Erythroblast (primary cell): ENCODE measurements around the gene MLN.

Source experiments
- GATA1 ChIP-seq: IDR thresholded peaks from 2 replicates; pipeline ENCODE4 v1.6.1; 2011; ENCODE audit warnings: low read depth, mild to moderate bottlenecking, control low read depth, low read length, moderate library complexity
- POLR2A ChIP-seq: IDR thresholded peaks from 2 replicates; pipeline ENCODE4 v1.6.1; 2011; ENCODE audit warnings: mild to moderate bottlenecking, low read length

DNA sequence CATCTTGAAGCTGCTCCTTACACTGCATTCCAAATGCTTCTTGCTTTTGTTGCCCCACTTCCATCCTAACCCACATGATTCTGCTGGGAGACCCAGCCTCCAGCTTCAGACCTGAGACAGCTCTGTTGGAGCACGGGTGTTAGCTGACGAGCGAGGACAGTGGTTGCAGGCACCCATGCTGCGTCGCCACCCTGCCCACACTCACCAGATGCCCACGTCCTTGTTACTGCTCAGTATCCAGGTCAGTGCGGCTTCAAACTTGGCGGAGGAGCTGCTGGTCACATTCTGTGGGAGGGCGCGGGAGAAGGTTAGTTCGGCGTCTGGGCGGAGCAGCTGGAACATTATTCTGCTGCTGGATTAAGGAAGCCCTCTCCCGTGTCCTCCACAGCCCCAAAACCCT is 23.9 kb downstream of the MLN start:
- TF ChIP-seq POLR2A: no peak
- TF ChIP-seq GATA1: no peak
